Transverse colon (tissue), 4 donors: ENCODE results near the gene MRPS5. TPM values are rescaled to one million over a fixed set of nuclear protein-coding genes. Genes with fewer than 3 reads are reported as not detected.

Source experiments
- DNase-seq: peaks from one replicate; pipeline ENCODE4 v3.0.0-alpha.2; 2019
- H3K27ac ChIP-seq, 4 donors: fragments of 200-600 bp; sonication (generic); 2 replicates each; pipeline ENCODE4 v1.5.1; 2016 to 2018; ENCODE audit warnings: inconsistent platforms in 4 of 4
- H3K27me3 ChIP-seq: fragments of 200-600 bp; sonication (generic); 2 replicates; pipeline ENCODE4 v1.5.1; 2017; ENCODE audit warnings: inconsistent platforms
- H3K36me3 ChIP-seq, 4 donors: fragments of 200-600 bp; sonication (generic); 2 replicates each; pipeline ENCODE4 v1.5.1; 2017 to 2019; ENCODE audit warnings: inconsistent platforms in 4 of 4
- H3K4me1 ChIP-seq, 4 donors: fragments of 200-600 bp; sonication (generic); 2 replicates each; pipeline ENCODE4 v1.5.1; 2017 to 2020; ENCODE audit warnings: inconsistent platforms in 4 of 4
- H3K4me3 ChIP-seq, 4 donors: fragments of 200-600 bp; sonication (generic); 1 replicate in 1 of 4; 2 replicates in 3 of 4; pipeline versions ENCODE4 v1.5.1 to v1.6.1; 2017 to 2019; ENCODE audit warnings: inconsistent platforms in 4 of 4
- H3K9me3 ChIP-seq, 2 donors: fragments of 200-600 bp; sonication (generic); 2 replicates each; pipeline ENCODE4 v1.5.1; 2017 to 2019; ENCODE audit warnings: inconsistent platforms in 2 of 2
- EP300 ChIP-seq: sonication (generic); formaldehyde crosslinking; IDR thresholded peaks from one replicate; pipeline ENCODE4 v1.6.1; 2017; ENCODE audit warnings: antibody characterized with exemption, low read depth
- POLR2A ChIP-seq: fragments of 450-650 bp; IDR thresholded peaks from one replicate; pipeline ENCODE4 v1.6.1; 2016; ENCODE audit warnings: antibody characterized with exemption, mild to moderate bottlenecking, moderate library complexity
- POLR2AphosphoS5 ChIP-seq, 3 donors: sonication (generic); formaldehyde crosslinking; IDR thresholded peaks; one replicate each; pipeline ENCODE4 v1.6.1; 2016; ENCODE audit warnings: antibody characterized with exemption in 3 of 3
- WGBS, 2 donors: methylation state at CpG; one replicate each; pipeline ENCODE4 v1.1.5; 2018; ENCODE audit warnings: low coverage in 1 of 2; 5-methylcytosine and 5-hydroxymethylcytosine counted together
- in situ Hi-C, 4 donors: fragments of 200-750 bp; cut with MboI; loops; one replicate each; pipeline versions ENCODE4 v1.15.0 to v1.15.1; 2017; ENCODE audit warnings: low sequenced_read_pairs in 3 of 4, low pct_ligation_motif_present in 1 of 4, low pct_unique_long_range_greater_than_20kb in 1 of 4
- intact Hi-C: fragments of 100-400 bp; cut with DNase I; formaldehyde crosslinking; loops from one replicate; pipeline ENCODE4 v1.15.1; 2023; ENCODE audit warnings: low total_unique reads
- total RNA-seq, 4 donors: library from RNA; depleted of rRNA; stranded (reverse); fragments of >200 nt; gene quantifications; one replicate each; pipeline ENCODE4 v1.1.0, GENCODE V29; 2016
- TF ChIP-seq, protein P1 (sequence below), 5 experiments: fragments of 200-600 bp in 3 of 5; fragments of 450-650 bp in 2 of 5; sonication (generic) in 3 of 5; IDR thresholded peaks; 1 replicate in 2 of 5; 2 replicates in 3 of 5; pipeline ENCODE4 v1.5.1; 2016 to 2017; ENCODE audit warnings: antibody characterized with exemption in 5 of 5, inconsistent platforms in 3 of 5, mild to moderate bottlenecking in 2 of 5, moderate library complexity in 1 of 5

Gene MRPS5
- total RNA-seq, 4 donors from 2014 or later = 61.7 to 145 (median 77.2) TPM

GRCh38 chr2:95058989-95059641 lies 62.5 kb downstream of the MRPS5 start:
- Histone ChIP-seq H3K27ac (no peak overlapping the region), H3K4me3 (no peak overlapping the region), H3K27me3 (no peaks in the 10 kb centered on the region), H3K36me3 (no peaks in the 10 kb centered on the region), H3K4me1 (no peaks in the 10 kb centered on the region), H3K9me3 (no peaks in the 10 kb centered on the region)
- TF ChIP-seq EP300 (no peak), POLR2A (no peak), POLR2AphosphoS5 (IDR thresholded peaks at IDR 0.05) (no peak)
- intact Hi-C loops (no loop called here), in situ Hi-C loops (no loop called here)
- DNase-seq = no peak
- WGBS, 2 donors = 63 to 75% methylated on average over 2 to 9 of the region's 11 CpGs

- no peak overlapping the region for H3K27ac ChIP-seq
- H3K4me1 ChIP-seq = no peaks in the 10 kb centered on the region
- no peaks in the 10 kb centered on the region for H3K27me3 ChIP-seq
- no peak for DNase-seq
- in situ Hi-C loops = no loop called here
- TF ChIP-seq POLR2AphosphoS5 (IDR thresholded peaks at IDR 0.05) = no peak
- TF ChIP-seq POLR2A = no peak
- TF ChIP-seq, protein P1, sequence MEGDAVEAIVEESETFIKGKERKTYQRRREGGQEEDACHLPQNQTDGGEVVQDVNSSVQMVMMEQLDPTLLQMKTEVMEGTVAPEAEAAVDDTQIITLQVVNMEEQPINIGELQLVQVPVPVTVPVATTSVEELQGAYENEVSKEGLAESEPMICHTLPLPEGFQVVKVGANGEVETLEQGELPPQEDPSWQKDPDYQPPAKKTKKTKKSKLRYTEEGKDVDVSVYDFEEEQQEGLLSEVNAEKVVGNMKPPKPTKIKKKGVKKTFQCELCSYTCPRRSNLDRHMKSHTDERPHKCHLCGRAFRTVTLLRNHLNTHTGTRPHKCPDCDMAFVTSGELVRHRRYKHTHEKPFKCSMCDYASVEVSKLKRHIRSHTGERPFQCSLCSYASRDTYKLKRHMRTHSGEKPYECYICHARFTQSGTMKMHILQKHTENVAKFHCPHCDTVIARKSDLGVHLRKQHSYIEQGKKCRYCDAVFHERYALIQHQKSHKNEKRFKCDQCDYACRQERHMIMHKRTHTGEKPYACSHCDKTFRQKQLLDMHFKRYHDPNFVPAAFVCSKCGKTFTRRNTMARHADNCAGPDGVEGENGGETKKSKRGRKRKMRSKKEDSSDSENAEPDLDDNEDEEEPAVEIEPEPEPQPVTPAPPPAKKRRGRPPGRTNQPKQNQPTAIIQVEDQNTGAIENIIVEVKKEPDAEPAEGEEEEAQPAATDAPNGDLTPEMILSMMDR (IDR thresholded peaks at IDR 0.05) = no peak
- TF ChIP-seq EP300 = no peak
- intact Hi-C loops = no loop called here
- H3K4me3 ChIP-seq = no peak overlapping the region
- H3K9me3 ChIP-seq = no peaks in the 10 kb centered on the region
- H3K36me3 ChIP-seq = no peaks in the 10 kb centered on the region
- 83% methylated on average over 9 of the region's 9 CpGs; no CpG with 5 or more reads in 1 of the 2 donors for WGBS, 2 donors
These were observed 63.1 kb downstream of the MRPS5 start for GRCh38 chr2:95058466-95058988.

DNA sequence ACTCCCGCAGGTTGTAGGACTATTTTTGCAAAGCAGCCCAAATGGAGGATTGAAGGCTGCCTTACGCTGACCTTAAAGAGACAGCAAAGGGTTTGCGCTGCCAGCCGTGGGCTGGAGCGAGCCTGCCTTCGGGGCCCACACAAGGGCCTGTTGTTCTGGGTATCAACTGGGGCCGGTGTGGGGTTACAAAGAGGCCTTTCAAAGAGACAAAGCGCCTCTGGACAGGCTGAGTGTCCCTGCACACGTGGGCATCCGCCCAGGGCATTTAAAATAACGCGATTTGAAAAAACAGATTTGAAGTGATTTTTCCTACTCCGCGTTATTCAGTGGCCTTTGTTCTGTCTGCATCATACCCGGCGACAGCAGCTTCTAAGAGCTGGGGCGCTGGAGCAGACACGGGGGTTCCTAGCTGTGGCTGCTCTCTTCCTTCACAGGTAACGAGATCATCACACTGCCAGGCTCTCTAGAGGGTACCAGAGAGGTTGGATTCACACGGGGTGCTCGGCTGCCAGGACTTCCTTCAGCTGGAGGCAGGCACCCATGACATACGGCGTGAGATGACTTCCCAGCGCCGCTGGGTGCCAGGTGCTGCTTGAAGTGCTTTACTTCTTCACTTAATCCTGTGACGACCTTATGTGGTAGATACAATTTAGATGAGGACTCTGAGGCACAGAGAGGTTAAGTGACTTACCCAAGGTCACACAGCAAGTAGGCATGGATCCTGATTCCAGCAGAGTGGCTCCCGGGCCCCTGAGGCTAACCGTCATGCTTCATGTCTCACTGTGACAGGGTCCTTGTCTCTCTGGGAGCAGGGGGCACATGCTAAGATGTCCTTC lies 63.9 kb downstream of the MRPS5 start:
- in situ Hi-C loops = no loop called here
- no peak for DNase-seq
- H3K27ac ChIP-seq = no peak overlapping the region
- intact Hi-C loops = no loop called here
- no peaks in the 10 kb centered on the region for H3K27me3 ChIP-seq
- H3K4me1 ChIP-seq = no peaks in the 10 kb centered on the region
- WGBS, 2 donors = 75 to 85% methylated on average over 9 to 28 of the region's 28 CpGs
- no peak for TF ChIP-seq EP300
- TF ChIP-seq POLR2AphosphoS5 (IDR thresholded peaks at IDR 0.05) = no peak
- no peak for TF ChIP-seq POLR2A
- TF ChIP-seq, protein P1 (IDR thresholded peaks at IDR 0.05) = no peak
- no peaks in the 10 kb centered on the region for H3K36me3 ChIP-seq
- H3K9me3 ChIP-seq = no peaks in the 10 kb centered on the region
- no peak overlapping the region for H3K4me3 ChIP-seq

DNA sequence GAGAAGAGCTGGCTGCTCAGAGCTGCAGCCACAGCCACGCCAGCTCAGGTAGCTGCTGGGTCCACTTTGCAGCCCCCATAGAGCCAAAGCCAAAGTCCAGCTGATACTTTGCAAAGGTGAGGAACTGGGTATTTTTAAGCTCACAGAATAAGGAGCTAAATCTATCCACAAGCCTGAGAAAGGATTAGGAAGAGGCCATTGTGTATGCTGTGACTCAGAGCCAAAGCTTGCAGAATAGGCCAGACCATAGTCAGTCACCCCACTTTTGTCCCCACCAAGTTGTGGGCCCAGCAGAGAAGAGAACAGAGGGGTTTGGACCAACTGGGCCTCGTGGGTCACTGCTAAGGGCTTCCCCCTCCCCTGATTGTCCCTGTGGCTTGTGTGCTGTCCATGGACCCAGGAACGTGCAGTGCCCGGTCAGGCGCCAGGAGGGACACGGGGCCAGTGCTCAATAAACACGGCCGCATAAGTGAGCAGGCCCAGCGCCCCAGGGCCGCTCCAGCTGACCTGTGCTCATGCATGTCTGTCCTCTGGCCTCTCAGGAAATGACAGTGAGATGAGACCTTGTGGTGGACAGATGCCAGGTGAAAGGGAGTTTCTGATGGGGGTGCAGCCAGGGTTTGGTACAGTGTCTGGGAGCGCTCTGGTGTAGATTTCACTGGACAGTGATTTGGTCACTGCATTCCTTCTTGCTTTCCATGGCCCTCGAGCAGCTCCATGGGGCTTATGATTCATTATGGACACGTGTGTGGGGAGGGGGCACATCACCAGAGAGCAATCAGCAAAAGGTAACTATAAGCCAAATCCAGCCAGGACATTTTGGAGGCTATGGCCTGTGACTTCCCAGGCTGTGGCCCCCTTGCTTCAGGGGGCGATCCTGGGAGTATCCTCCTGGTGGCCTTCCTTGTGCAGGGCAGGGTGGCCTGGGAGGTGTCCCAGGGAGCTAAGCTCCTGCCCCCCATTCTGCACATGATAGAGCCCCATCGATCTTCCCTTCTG lies 64.8 kb downstream of the MRPS5 start:
- Histone ChIP-seq H3K9me3 (no peaks in the 10 kb centered on the region), H3K27ac (no peak overlapping the region), H3K36me3 (no peaks in the 10 kb centered on the region), H3K4me1 (no peaks in the 10 kb centered on the region), H3K27me3 (no peaks in the 10 kb centered on the region), H3K4me3 (no peak overlapping the region)
- in situ Hi-C loops (no loop called here), intact Hi-C loops (no loop called here)
- WGBS, 2 donors = 82 to 100% methylated on average over 1 to 15 of the region's 15 CpGs
- TF ChIP-seq EP300 (no peak), POLR2A (no peak), POLR2AphosphoS5 (IDR thresholded peaks at IDR 0.05) (no peak)
- TF ChIP-seq, protein P1 (IDR thresholded peaks at IDR 0.05) = no peak
- DNase-seq = no peak
